Gastroesophageal sphincter (tissue), 4 donors: Measurements from ENCODE around the gene CAPN10. TPM values are rescaled to one million over a fixed set of nuclear protein-coding genes. Genes with fewer than 3 reads are reported as not detected.
"Not testable (repeated sequence)": the region's sequence is repeated elsewhere in the genome, so short reads cannot be mapped to it uniquely, and the experiment has no call there.

Experiments used
- ATAC-seq: fragments of 150-250 bp; one replicate; pipeline ENCODE4 v1.9.1; 2016; ENCODE audit warnings: mild to moderate bottlenecking, moderate library complexity
- H3K27ac ChIP-seq, 4 donors: fragments of 200-600 bp; sonication (generic) in 3 of 4; 1 replicate in 3 of 4; 2 replicates in 1 of 4; pipeline ENCODE4 v1.5.1; 2016 to 2019
- H3K27me3 ChIP-seq: fragments of 200-600 bp; sonication (generic); one replicate; pipeline ENCODE4 v1.5.1; 2019
- H3K36me3 ChIP-seq, 2 donors: fragments of 200-600 bp; sonication (generic); one replicate each; pipeline ENCODE4 v1.5.1; 2019; ENCODE audit warnings: control low read depth in 1 of 2
- H3K4me1 ChIP-seq, 3 donors: fragments of 200-600 bp; sonication (generic); 1 replicate in 2 of 3; 2 replicates in 1 of 3; pipeline ENCODE4 v1.5.1; 2016 to 2019; ENCODE audit warnings: control low read depth in 2 of 3
- H3K4me3 ChIP-seq, 2 donors: fragments of 200-600 bp; sonication (generic); one replicate each; pipeline ENCODE4 v1.5.1; 2019; ENCODE audit warnings: mild to moderate bottlenecking in 1 of 2, moderate library complexity in 1 of 2
- H3K9me3 ChIP-seq, 3 donors: fragments of 200-600 bp; sonication (generic); one replicate each; pipeline ENCODE4 v1.5.1; 2017 to 2019; ENCODE audit warnings: control low read depth in 2 of 3
- EP300 ChIP-seq: sonication (generic); formaldehyde crosslinking; IDR thresholded peaks from one replicate; pipeline ENCODE4 v1.6.1; 2017; ENCODE audit warnings: antibody characterized with exemption, mild to moderate bottlenecking
- POLR2A ChIP-seq, 2 donors: fragments of 450-650 bp; IDR thresholded peaks; one replicate each; pipeline ENCODE4 v1.6.1; 2017; ENCODE audit warnings: antibody characterized with exemption in 2 of 2, mild to moderate bottlenecking in 2 of 2, moderate library complexity in 1 of 2
- POLR2AphosphoS5 ChIP-seq: sonication (generic); formaldehyde crosslinking; IDR thresholded peaks from one replicate; pipeline ENCODE4 v1.6.1; 2017; ENCODE audit warnings: antibody characterized with exemption
- WGBS, 2 donors: methylation state at CpG; one replicate each; pipeline ENCODE4 v1.1.5; 2018; ENCODE audit warnings: low coverage in 1 of 2; 5-methylcytosine and 5-hydroxymethylcytosine counted together
- total RNA-seq, 4 donors: library from RNA; depleted of rRNA; stranded (reverse); fragments of >200 nt; gene quantifications; one replicate each; pipeline ENCODE4 v1.1.0, GENCODE V29; 2016
- TF ChIP-seq, protein P1 (sequence below), 4 experiments: fragments of 200-600 bp in 2 of 4; fragments of 450-650 bp in 2 of 4; sonication (generic) in 1 of 4; IDR thresholded peaks; one replicate each; pipeline ENCODE4 v1.5.1; 2017 to 2019; ENCODE audit warnings: antibody characterized with exemption in 4 of 4, mild to moderate bottlenecking in 2 of 4, moderate library complexity in 2 of 4

Gene CAPN10
- total RNA-seq: 10 to 100 TPM; 19.2 to 34.7 (median 23.2) TPM

- ATAC-seq: peak; percentile 98
- Histone ChIP-seq H3K27ac (peak within 1 kb of the TSS; percentile 85 to 93 (median 91)), H3K4me3 (peak within 1 kb of the TSS; percentile 55 to 70), H3K9me3 (no peaks in the 10 kb centered on the region), H3K27me3 (no peaks in the 10 kb centered on the region), H3K4me1 (peaks cover 0 to 60% (median 27%) of the 10 kb centered on the region in 3 donors), H3K36me3 (peaks cover 0 to 23% of the 10 kb centered on the region in 2 donors)
- no CpG with 5 or more reads among the region's 88 CpGs for WGBS, 2 donors
- TF ChIP-seq POLR2AphosphoS5: peak; percentile 68
- TF ChIP-seq POLR2A (IDR thresholded peaks at IDR 0.05): peak; percentile 51 to 60
- TF ChIP-seq, protein P1, sequence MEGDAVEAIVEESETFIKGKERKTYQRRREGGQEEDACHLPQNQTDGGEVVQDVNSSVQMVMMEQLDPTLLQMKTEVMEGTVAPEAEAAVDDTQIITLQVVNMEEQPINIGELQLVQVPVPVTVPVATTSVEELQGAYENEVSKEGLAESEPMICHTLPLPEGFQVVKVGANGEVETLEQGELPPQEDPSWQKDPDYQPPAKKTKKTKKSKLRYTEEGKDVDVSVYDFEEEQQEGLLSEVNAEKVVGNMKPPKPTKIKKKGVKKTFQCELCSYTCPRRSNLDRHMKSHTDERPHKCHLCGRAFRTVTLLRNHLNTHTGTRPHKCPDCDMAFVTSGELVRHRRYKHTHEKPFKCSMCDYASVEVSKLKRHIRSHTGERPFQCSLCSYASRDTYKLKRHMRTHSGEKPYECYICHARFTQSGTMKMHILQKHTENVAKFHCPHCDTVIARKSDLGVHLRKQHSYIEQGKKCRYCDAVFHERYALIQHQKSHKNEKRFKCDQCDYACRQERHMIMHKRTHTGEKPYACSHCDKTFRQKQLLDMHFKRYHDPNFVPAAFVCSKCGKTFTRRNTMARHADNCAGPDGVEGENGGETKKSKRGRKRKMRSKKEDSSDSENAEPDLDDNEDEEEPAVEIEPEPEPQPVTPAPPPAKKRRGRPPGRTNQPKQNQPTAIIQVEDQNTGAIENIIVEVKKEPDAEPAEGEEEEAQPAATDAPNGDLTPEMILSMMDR (IDR thresholded peaks at IDR 0.05): peak in 2 of 4 experiments; percentile 8 to 21
- TF ChIP-seq EP300: no peak
These were observed at the start of gene CAPN10 for GRCh38 chr2:240586198-240586918. TSS of gene CAPN10 (plus strand) at chr2:240586734. CDS start at chr2:240586912, 178 bp downstream.

- Histone ChIP-seq H3K4me1 (no peaks in the 10 kb centered on the region), H3K4me3 (no peak overlapping the region), H3K27me3 (no peaks in the 10 kb centered on the region), H3K27ac (no peak overlapping the region), H3K36me3 (peaks cover 0 to 43% of the 10 kb centered on the region in 2 donors), H3K9me3 (no peaks in the 10 kb centered on the region)
- WGBS, 2 donors: 95% methylated on average over 3 of the region's 43 CpGs; no CpG with 5 or more reads in 1 of the 2 donors
- no peak for TF ChIP-seq POLR2AphosphoS5
- no peak for TF ChIP-seq EP300
- TF ChIP-seq, protein P1 (IDR thresholded peaks at IDR 0.05): no peak
- TF ChIP-seq POLR2A (IDR thresholded peaks at IDR 0.05): no peak
- ATAC-seq: no peak
These were observed 48.3 kb upstream of the CAPN10 start for GRCh38 chr2:240538031-240538780.

- ATAC-seq, H3K9me3 ChIP-seq, H3K27ac ChIP-seq, H3K4me3 ChIP-seq, H3K27me3 ChIP-seq, H3K4me1 ChIP-seq: not testable (repeated sequence)
- peaks cover 0 to 40% of the 10 kb centered on the region in 2 donors for H3K36me3 ChIP-seq
- 86 to 95% methylated on average over 4 to 10 of the region's 17 CpGs for whole genome bisulfite sequencing, 2 donors
These were observed 47.4 kb upstream of the CAPN10 start for GRCh38 chr2:240539101-240539500.

- H3K36me3 ChIP-seq: peaks cover 0 to 34% of the 10 kb centered on the region in 2 donors
- TF ChIP-seq, protein P1 (IDR thresholded peaks at IDR 0.05): no peak
- TF ChIP-seq POLR2AphosphoS5 (no peak), POLR2A (IDR thresholded peaks at IDR 0.05) (no peak), EP300 (no peak)
These were observed 46.6 kb upstream of the CAPN10 start for GRCh38 chr2:240539906-240540305.

DNA sequence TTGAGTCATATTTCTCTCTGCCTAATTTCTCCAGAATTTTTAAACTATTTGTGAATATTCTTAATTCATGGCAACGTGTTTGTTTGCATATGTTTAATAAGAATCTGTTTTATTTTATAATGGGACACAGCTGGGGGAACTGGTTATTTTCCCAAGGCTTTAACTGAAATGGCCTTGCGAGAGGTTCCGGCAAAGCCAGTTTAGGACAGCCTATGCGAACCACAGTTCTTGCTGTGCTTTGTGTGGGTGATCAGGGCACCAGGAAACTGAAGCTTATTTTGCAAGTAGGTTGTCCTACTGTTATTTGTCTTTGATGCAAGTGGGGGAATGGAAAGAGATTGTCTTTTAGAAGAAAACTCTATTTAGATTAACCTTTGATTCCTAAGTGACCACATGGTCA is 35.2 kb upstream of the CAPN10 start:
- TF ChIP-seq POLR2A (IDR thresholded peaks at IDR 0.05): no peak
- TF ChIP-seq, protein P1 (IDR thresholded peaks at IDR 0.05): no peak
- TF ChIP-seq POLR2AphosphoS5: no peak
- TF ChIP-seq EP300: no peak
- Histone ChIP-seq H3K9me3 (no peaks in the 10 kb centered on the region), H3K27ac (no peak overlapping the region), H3K4me1 (no peaks in the 10 kb centered on the region), H3K36me3 (peaks cover 0 to 41% of the 10 kb centered on the region in 2 donors), H3K27me3 (peaks cover 5% of the 10 kb centered on the region), H3K4me3 (no peak overlapping the region)
- ATAC-seq: no peak
- 72 to 93% methylated on average over 2 to 4 of the region's 4 CpGs for WGBS, 2 donors

More at GRCh38 chr2:240539906-240540305, 46.6 kb upstream of the CAPN10 start:
- Histone ChIP-seq H3K9me3 (no peaks in the 10 kb centered on the region), H3K4me1 (no peaks in the 10 kb centered on the region), H3K27me3 (no peaks in the 10 kb centered on the region), H3K27ac (no peak overlapping the region), H3K4me3 (no peak overlapping the region)
- no peak for ATAC-seq
